ENCODE measurements around the gene RSPH4A.

DNA sequence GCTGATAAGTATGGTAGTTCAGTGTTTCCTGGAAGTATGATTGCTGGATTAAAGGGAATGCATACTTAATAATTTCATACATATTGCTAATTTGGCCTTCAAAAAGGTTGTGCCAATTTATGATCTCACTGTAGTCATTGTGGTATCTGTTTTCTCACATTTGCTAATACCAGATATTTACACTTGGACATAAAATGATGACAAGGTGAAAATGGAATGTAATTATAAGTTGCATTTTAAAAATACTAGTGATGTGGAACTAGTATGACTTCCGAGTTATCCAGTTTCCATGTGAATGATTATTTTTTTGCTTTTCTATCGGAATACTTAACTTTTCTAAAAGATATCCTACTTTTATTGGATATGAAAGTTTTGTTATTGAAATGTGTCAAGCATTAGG is 29.5 kb upstream of the RSPH4A start:
- no peak for TF ChIP-seq POLR2A (IDR thresholded peaks at IDR 0.05)
- TF ChIP-seq, protein P1, sequence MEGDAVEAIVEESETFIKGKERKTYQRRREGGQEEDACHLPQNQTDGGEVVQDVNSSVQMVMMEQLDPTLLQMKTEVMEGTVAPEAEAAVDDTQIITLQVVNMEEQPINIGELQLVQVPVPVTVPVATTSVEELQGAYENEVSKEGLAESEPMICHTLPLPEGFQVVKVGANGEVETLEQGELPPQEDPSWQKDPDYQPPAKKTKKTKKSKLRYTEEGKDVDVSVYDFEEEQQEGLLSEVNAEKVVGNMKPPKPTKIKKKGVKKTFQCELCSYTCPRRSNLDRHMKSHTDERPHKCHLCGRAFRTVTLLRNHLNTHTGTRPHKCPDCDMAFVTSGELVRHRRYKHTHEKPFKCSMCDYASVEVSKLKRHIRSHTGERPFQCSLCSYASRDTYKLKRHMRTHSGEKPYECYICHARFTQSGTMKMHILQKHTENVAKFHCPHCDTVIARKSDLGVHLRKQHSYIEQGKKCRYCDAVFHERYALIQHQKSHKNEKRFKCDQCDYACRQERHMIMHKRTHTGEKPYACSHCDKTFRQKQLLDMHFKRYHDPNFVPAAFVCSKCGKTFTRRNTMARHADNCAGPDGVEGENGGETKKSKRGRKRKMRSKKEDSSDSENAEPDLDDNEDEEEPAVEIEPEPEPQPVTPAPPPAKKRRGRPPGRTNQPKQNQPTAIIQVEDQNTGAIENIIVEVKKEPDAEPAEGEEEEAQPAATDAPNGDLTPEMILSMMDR (IDR thresholded peaks at IDR 0.05): no peak
